Measurements from ENCODE around the gene C12orf75.
A peak's percentile ranks its signal among the peaks of the same experiment; 100 is the strongest.

The C12orf75 gene

DNA sequence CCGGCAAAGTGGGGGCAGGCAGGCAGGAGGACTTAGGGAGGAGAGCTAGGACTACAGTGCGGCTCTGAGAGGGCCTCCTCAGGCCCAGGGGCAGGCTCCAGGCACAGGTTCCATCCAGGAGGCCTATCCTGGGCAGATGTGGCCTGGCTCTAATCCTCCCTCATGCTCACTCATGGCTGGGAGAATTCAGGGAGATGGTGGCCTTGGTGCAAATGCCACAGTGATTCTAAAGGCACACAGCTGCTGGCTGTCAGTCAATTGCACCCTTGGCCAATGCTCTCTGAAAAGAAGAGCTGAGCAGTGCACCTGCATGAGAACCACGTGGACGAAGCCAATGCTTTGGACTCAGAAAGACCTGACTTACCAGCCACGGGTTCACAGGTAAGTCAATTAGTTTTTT, 89.6 kb downstream of the C12orf75 start:
- no peak for DNase-seq

DNA sequence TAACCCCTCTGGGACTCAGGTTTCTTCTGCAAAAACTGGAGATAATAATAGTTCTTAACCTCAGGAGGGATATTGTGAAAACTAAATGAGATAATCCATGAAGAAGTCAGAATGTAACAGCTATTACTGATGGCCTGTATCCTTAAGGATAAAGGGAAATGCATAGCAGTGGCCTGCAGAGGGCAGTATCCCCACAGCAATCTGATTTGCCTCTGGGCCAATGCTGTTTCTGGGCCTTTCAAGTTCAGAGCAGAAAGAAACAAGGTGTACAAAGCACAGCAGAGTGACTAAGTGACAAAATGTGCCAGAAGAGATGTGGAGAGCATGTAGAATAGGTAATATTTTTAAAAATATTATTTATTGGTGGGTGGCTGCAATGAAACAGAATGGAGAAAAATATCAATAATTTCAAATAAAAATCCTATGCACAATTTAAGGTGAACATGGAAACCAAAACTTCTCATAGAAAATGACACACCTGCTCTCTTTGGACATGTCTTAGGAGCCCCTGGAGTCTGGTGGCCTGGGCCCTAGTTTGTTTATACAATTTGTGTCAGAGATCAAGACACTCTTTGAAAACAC, 90.3 kb downstream of the C12orf75 start:
- DNase-seq = peak; percentile 83
